ENCODE data around the gene GRAMD2B.
"Not testable (repeated sequence)": the region's sequence is repeated elsewhere in the genome, so short reads cannot be mapped to it uniquely, and the experiment has no call there.

The GRAMD2B gene

DNA sequence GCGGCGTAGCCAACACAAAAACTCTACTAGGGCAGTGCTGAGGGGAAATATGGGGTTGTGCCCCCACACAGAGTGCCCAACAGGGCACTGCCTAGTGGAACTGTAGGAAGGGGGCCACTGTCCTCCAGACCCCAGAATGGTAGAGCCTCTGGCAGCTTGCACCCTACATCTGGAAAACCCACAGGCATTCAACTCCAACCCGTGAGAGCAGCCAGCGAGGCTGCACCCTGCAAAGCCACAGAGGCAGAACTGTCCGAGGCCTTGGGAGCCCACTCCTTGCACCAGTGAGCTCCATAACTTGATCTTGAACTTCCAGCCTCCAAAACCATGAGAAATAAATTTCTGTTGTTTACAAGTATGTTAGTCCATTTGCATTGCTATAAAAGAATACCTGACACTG, 27.7 kb downstream of the GRAMD2B start:
- no peak for DNase-seq

DNA sequence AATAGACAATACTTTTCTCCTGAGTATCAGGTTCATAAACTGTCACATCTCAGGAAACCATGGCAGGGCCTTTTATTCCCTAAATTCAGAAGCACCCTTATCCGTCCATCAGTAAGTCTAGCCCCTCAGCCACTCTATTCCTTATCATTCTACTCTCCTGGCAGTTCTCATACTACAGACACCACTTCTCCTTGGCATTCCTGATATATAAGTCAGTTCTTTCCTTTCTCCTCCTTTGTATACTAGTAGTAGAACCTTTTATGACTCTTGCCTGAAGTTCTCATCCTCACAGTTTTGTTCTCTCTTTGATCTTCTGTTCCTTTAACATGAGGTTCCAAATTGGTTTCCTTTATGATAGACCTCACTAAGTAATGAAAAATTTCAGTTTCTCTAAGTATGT, 29.3 kb downstream of the GRAMD2B start:
- no peak for DNase-seq

DNA sequence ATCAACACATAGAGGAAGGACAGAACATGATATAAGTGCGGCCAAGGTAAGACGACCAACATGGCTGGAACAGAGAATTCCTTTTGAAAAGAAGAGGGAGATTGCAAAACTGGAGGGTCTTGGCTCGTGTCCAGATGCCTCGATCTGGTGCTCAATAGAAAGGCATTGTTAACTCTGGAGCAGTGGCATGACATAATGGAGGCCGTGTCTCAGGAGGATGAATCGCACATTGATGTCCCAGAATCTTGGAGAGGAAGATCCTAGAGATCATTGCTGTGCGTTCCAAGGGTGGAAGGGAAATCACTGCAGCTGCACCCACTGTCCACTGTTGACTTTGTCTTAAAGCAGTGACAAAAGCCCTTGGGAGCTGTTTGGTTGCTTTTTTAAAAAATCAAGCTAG, 30.9 kb downstream of the GRAMD2B start:
- no peak for DNase-seq

DNA sequence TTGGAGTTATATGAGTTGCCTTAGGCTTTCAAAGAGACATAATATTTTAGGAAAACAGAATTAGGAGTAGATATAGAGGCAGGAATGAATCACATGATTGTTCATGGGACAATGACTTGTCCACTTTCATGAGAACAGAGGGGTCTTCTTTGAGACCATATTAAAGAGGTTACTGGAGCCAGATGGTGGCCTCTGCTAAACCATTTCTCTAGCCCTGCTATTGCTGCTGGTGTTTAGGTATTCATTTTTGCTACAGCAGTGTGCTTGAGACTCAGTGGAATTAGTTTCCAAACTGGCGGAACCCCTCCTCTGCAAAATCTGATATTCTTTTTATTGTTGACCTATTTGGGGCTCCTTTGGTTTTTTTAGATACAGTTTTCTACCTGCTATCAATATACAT, 31.3 kb downstream of the GRAMD2B start:
- DNase-seq = no peak

DNA sequence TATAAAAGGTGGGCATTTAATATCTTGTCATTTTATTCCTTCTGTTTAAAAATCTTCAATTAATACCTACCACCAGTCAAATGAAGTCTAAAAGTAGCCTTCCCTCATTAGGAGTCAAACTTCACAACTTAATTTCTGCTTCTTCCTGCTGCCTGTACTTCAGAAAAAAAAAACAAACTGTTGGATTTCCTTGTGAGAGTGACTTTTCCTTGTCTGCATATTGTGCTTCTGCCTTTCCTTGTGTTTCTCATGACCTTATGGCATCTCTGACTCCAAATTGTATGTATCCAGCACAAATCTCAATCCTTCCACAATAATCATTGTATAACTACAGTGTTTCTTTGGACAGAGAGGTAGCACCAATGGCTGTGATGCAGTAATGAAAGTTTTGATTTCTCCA, 32.1 kb downstream of the GRAMD2B start:
- DNase-seq = no peak

DNA sequence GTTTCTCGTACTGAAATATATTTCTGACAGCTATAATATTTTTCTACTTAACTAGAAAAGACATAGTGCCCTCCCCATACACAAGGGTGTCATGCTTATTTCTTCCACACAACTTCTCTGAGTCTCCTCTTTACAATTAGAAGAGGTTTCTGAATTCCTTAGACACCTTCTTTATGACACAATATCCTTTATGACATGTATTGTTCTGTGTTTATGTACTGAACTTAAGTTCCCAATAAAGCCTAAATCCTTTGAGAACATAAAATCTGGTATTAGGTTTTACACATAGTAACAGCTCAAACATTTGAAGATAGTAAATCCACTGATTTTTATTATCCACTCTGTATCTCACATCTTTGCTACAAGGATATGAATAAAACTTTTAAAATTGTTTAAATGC, 32.5 kb downstream of the GRAMD2B start:
- DNase-seq = no peak

DNA sequence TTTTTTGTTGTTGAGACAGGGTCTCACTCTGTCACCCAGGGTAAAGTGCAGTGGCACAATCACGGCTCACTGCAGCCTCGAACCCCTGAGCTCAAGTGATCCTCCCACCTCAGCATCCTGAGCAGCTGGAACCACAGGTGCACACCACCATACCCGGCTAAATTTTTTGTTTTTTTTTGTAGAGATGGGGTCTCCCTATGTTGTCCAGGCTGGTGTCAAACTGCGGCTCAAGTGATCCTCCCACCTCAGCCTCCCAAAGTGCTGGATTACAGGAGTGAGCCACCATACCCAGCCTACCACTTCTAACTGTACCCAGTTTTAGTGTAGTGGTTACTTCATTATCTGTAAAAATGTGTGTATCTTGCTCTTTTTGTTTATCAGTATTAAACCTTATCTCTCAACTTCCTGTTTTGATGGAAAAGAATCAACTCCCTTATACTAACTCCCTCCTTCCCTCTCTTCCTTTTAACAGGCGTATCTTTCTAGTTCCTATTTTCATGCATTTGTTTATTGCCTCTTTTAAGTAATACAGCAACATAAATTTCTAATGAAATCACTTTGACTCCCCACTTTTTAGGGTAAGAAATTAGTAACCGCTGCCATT, 33.1 kb downstream of the GRAMD2B start:
- DNase-seq = no peak

DNA sequence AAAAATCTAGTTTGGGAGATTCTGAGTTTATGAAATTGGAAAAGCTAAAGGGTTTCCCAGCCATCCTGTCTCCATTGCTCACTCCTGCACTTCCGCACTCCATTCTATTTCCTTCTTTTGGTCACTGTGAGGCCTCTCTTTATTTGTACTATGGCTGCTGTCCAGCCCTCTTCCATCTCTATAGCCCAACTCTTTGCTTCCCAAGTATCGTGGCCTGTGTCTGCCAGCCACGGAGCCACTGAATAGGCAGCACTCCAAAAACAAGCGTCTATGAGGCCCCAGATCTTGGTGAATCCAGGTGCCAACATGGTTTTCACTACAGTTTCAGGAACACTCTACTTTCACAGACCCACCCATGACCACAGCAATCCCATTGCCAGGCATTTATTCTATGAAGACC, 37.2 kb downstream of the GRAMD2B start:
- no peak for DNase-seq

DNA sequence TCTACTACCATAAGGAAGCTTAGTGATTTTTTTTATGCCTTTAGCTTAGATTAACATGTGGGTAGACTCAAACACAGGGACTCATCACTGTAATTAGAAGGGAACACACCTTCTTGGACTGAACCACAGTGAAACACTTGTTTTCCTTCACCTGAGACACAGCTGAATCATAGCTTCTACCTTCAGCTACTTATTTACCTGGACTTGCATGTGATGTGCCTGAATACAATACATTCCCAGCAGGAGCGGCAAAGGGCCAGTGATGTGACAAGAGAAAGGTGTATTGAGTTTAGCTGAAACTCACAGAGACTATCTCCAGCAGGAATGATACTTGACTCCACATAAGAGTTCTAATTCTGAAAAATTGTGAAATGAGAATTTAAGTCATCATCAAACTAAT, 37.8 kb downstream of the GRAMD2B start:
- DNase-seq = no peak

DNA sequence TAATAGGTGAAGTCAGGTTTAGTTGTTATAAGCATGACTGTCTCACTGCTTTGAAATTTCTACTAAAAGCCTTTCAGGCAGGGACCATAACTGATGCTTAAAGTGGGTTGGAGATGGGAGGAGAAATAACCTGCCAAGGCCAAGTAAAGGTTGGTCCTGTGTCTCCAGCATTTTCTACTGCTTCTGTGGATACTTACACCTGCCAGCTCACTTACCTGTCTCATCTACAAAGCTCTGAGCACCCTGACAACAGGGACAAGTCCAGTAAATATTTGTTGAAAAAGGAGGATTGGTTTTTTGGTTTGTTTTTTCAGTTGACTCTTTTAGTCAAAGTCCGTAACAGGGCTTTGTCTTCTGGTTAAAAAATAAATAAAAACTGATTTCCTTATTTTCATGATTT, 38.6 kb downstream of the GRAMD2B start:
- DNase-seq = no peak

DNA sequence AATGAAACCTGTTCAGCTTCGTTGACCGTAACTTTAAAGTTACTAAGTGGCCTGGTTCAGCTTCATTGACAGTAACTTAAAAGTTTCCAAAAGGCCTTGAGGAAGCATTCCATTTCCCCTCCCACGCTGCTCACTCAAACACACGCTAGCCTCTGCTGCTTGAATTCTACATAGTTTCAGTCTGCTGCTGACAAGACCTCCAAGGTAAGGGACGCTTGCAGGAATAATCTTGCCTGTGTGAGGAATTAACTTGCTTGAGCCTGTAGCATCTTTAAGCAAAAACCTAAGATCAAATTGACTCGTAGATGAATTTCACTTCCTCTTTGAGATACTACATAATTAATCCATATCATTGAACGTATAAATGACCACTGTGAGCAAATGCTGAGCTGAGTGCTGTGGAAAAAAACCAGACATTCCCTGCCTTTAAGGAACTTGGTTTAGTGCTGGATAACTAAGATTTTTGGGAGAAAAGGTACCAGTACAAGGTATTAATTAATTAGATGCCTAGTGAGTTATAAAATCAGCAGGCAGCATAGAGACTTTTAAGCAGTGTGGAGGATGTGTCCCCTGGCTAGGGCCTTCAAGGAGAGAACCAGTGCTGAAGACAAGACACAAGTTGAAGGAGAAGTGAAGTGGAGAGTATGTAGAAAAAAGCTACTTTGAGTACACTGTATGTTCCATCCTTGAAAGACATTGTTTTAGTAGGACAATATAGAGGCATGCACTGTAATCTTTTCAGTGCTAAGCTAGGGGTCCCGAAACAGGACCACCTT, 39.2 kb downstream of the GRAMD2B start:
- no peak for DNase-seq

DNA sequence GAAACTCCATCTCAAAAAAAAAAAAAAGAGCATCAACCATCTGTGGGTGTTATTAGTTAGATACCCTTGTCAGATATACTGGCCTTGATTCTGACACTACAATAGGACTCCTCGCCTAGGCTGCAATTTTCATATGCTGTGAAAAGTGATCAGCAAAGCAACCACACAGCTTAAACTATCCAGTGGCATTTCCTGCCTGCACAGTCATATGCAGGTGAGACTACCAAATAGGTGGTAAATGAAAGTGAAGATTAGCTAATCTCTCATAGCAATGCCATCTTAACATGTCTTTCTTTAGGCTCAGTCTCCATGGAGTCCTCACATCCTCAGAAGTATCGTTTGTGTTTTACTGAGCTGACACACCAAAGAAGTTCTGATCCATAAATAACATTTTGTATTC, 40.8 kb downstream of the GRAMD2B start:
- DNase-seq = no peak

DNA sequence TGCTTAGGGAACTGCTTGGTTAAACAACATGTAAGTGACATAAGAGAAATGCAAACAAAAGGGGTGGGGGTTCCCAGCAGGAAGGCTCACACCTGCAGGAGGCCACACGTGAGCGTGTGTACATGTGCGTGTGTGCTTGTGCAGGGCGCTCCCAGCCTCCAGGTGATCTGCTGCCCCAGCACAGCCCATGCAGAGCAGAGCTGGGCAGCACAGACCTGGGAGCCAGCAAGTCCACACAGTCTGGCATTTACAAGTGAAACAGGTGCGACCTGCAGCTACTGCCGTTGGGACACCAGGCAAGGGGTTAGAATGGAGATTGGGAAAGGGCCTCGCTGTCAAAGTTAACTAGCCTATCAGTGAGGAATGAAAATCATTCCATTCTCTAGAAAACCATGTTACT, 41.8 kb downstream of the GRAMD2B start:
- DNase-seq = no peak

DNA sequence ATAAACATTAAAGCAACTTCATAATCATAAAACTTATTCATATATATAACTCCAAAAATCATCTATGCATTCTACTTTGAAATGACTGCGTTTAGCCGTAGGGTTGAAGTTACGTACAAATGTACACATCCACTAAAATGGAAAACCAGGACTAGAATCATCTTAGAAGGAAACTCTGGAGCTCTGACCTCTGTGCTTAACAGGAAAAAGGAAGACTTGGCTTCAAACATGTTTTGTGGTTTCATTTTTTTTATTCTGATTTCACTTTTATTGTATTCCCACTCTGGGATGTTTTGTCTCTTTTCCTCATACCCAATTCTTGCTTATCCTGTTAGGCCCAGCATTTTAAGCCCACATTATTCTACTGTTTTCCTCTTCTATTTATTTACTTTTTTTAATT, 44.9 kb downstream of the GRAMD2B start:
- no peak for DNase-seq

DNA sequence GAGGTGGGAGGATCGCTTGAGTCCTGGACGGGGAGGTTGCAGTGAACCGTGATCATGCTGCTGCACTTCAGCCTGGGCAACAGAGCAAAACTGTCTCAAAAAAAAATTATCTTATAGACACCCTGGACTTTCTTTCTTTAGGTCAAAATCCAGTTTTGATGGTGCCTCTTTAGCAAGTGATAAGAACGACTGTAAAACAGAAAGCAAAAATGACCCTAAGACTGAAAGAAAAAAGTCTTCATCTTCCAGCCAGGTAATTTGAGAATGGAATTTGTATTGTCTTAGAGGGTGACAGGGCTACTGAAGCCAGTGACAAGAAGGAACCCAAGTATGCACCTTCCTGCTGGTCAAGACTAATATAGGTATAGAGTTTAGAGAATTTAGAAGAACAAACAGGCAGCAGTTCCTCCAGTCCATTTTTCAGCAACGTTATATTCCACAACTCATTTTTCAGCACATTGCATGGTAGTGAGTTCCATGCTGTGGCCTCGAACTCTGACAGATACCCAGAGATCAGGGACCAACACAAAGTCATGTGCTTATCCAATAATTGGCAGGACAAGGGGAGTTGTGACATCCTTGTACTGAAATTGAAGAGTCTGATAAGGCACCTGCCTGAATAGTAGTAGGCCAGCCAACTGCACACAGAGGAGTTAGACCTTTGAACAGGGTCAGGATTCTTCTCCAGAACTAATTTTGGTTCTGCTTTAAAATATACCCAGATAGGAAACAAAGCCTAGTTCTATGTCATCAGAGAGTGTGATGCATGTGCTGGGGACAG, 46.5 kb downstream of the GRAMD2B start:
- DNase-seq = no peak

DNA sequence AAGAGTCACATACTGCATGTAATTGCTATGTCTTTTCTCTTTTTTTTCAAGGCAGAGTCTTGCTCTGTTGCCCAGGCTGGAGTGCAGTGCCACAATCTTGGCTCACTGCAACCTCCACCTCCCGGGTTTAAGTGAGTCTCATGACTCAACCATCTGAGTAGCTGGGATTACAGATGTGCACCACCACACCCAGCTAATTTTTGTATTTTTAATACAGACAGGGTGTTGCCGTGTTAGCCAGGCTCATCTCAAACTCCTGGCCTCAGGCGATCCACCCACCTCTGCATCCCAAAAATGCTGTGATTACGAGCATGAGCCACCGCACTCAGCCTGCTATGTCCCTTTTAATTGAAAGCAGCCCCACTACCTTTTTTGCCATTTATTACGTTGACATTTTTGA, 47.3 kb downstream of the GRAMD2B start:
- DNase-seq = not testable (repeated sequence)

DNA sequence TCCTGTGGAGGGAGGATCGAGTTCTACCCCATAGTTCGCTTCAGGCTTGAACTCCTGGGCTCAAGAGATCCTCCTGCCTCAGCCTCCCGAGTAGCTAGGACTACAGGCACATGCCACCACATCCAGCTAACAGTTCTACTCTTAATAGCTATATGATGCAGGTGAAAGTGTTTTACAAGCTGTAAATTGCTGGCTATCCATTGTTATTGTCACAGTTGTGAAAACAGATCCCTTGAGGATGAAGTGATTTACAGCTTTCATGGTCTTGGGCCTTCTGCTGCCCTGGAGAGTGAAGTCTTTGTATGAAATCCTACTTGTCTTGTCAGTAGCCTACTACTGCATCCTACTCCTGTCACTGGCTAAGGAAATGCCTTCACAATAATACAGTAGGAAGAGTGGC, 48.0 kb downstream of the GRAMD2B start:
- DNase-seq = no peak

DNA sequence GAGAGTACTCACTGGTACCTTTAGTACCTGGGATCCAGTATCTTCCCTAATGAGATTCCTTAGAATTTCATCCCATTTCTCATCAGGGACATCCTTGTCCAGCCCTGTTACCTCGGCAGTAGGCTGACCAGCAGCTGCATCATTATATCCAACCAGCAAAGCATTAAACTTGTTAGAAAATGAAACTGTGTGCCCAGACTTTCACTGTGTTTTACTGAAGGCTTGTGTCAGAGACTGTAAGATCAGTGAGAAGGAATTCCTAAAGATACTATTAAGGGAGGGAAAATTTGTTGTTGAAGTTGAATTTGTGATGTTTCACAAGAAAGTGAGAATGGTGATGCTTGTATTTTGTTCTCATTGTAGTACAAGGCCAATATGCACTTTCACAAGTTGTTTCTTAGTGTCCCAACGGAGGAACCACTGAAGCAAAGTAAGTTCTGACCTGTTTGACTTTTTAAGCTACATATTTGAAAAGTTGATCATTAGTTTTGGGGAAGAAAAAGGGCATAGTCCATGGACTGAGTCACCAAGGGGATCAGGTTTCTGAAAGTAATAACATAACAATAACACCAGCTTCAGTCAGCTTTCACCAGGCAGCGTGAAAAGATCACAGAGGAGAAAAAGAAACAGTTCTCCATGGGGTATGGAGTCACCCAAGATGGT, 48.8 kb downstream of the GRAMD2B start:
- DNase-seq = no peak

DNA sequence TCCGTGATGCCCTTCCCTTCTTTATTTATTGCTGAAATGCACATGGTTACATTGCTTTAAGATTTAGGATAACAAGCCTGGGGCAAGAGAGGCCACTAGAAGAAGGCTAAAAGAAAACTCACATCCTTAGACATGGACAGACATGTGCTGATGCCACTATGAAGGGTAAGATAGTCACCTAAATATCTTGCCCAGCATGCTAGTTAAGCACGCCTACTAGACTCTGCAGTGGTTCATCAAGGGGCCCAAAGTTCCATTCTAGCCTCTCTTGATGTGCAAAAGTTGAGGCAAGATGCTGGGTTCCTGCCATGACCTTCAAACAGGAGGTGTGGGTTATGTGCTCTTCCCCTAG, 49.3 kb downstream of the GRAMD2B start:
- DNase-seq = no peak

DNA sequence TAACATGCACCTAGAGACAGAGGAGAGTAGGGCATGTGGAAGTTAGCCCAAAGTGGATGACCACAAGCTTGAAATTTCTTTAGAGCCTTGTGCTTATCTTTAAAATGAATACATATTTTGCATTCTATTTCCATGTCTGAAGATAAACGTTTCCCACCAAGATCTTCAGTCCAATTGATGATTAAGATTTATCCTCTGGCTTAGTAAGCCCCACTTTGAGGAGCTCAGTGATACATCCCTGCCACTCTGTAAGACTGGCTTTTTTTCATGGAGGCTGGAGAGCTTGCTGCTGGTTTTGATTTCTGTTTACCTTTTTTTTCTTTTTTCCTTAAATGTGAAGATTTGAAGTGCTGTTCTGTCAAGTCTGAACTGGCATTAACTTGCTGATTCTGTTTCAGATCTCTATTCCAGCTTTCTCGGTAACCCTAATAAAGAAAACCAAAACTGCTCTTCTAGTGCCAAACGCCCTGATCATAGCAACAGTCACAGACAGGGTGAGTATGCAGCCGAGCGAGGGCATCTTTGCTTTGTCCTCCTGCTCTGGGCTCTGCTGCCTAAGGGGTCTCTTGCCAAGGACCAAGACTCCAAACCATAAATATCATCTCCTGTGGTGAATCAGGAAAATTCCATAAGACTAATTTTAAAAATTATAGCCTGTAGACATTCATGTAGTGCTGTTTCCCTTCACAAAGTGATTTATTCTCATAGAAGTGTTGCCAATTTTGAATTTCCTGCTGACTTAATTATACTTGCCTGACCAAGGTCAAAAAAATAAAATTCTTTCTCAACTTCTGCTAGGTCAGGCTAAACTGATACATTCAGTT, 54.3 kb downstream of the GRAMD2B start:
- DNase-seq = no peak

DNA sequence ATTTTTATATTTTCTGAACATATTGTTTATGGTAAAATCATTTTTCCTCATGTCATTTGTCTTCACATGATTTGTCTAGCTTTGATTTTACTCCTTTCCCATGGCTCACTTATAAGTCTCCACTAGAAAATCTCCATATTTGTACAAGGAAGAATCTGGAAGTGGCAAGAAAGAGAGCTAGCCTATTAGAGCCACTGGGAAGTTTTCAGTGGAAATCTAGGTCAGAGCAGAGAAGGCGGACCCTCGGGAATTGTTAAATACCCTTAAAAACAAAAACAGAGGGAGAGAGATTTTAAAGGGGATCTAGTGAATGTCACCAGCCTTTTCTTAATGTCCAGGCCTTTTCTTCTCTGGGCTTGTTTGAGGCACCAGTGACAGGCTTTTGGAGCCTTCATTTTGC, 56.6 kb downstream of the GRAMD2B start:
- no peak for DNase-seq

DNA sequence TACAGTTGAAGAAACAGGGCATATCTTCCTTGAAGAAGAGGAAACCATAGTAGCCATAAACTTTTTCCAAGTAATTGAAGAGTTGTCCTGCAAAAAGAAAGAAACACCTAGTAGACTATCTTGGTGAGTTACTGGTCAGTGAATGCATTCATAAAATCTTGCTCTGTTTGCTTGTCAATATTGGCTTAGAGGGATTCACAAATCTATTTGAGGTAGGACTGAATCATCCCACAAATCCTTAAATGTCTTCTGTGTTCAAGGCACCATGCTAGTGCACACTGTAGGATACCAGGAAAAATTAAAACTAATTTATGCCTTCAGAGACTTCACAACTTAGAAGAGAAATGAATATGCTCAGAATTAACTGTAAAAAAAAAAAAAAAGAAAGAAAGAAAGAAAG, 57.6 kb downstream of the GRAMD2B start:
- DNase-seq = no peak

DNA sequence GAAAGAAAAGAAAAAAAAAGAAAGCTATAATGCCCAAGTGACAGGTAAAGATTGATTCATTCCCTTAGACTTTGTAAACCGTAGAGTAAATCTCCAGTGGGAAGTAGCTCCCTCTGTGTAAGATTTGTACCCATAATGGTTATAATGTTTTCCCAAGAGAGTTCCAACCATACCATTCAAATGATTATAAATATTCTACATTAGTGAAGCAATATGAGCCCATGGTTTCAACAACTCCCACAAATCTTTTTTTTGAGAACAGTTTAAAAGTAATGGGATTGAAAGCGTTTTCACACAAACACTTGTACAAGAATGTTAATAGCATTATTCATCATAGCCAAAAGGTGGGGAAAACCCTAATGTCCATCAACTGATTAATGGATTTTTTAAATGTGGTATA, 58.0 kb downstream of the GRAMD2B start:
- no peak for DNase-seq

All from NCI-H446 (cell line).